Endothelial cell of umbilical vein (primary cell): ENCODE measurements around the gene PPIE. TPM values are rescaled to one million over a fixed set of nuclear protein-coding genes. Genes with fewer than 3 reads are reported as not detected.

ENCODE experiments used
- BruUV-seq: library from RNA; stranded (reverse); fragments of 400-500 nt; replicated peaks from 2 replicates; lab custom pipeline; 2021; lab: Mats Ljungman, UMichigan
- CTCF ChIA-PET: fragments of 300-600, 350-600 bp; sonication (Branson Sonifier 250); formaldehyde crosslinking; loops from one replicate; lab custom pipeline; 2021; ENCODE audit warnings: antibody characterized with exemption, inconsistent platforms; lab: Charles Lee
- POLR2A ChIA-PET: fragments of 300-600, 350-600 bp; sonication (Branson Sonifier 250); formaldehyde crosslinking; loops from one replicate; lab custom pipeline; 2021; ENCODE audit warnings: antibody characterized with exemption, inconsistent platforms; lab: Charles Lee
- DNase-seq: peaks from one replicate; pipeline ENCODE4 v3.0.0-alpha.2; 2011; ENCODE audit warnings: low read depth, low spot score
- FAIRE-seq: peaks from 2 replicates; lab custom pipeline; 2011; peaks lifted over from hg19 to GRCh38; lab: Jason Lieb, UNC
- H2AFZ ChIP-seq: 2 replicates; pipeline ENCODE4 v1.6.0; 2012; ENCODE audit warnings: low read depth, low read length, control low read depth, inconsistent platforms
- H3K27ac ChIP-seq: 2 replicates; pipeline ENCODE4 v1.5.1; 2011; ENCODE audit warnings: low read depth, mild to moderate bottlenecking, control low read depth, low read length, moderate library complexity; ENCODE audit not compliant: insufficient read depth
- H3K27me3 ChIP-seq, 2 experiments: 2 replicates each; pipeline versions ENCODE4 v1.6.0 to v1.6.1; 2011; ENCODE audit warnings: low read length in 2 of 2, mixed read lengths in 1 of 2; ENCODE audit not compliant: control insufficient read depth in 2 of 2, insufficient read depth in 2 of 2
- H3K36me3 ChIP-seq, 2 experiments: 2 replicates in 1 of 2; 3 replicates in 1 of 2; pipeline ENCODE4 v1.5.1; 2011; ENCODE audit warnings: low read length in 2 of 2, mild to moderate bottlenecking in 1 of 2, moderate library complexity in 1 of 2; ENCODE audit not compliant: control insufficient read depth in 2 of 2, insufficient read depth in 2 of 2; ENCODE audit errors: extremely low read depth in 1 of 2
- H3K4me1 ChIP-seq: 3 replicates; pipeline ENCODE4 v1.5.1; 2011; ENCODE audit warnings: mild to moderate bottlenecking, low read length; ENCODE audit not compliant: control insufficient read depth, insufficient read depth; ENCODE audit errors: extremely low read depth
- H3K4me2 ChIP-seq: 2 replicates; pipeline ENCODE4 v1.6.1; 2011; ENCODE audit warnings: low read length, control low read depth, mixed read lengths; ENCODE audit not compliant: insufficient read depth
- H3K4me3 ChIP-seq, 3 experiments: fragments of 200-600 bp in 1 of 3; sonication (generic), shearing (Covaris generic) in 1 of 3; replicated peaks in 1 of 3; 2 replicates each; pipeline ENCODE4 v1.5.1; 2011 to 2016; ENCODE audit warnings: control low read depth in 3 of 3, low read length in 3 of 3, mild to moderate bottlenecking in 2 of 3, inconsistent platforms in 1 of 3, low read depth in 1 of 3, moderate library complexity in 1 of 3; ENCODE audit not compliant: insufficient read depth in 1 of 3
- H3K79me2 ChIP-seq: 2 replicates; pipeline ENCODE4 v1.6.0; 2012; ENCODE audit warnings: low read length, inconsistent platforms; ENCODE audit not compliant: control insufficient read depth, insufficient read depth
- H3K9ac ChIP-seq: replicated peaks from 2 replicates; pipeline ENCODE3; 2011; ENCODE audit warnings: low read length, control low read depth; ENCODE audit not compliant: insufficient read depth; ENCODE audit errors: extremely low read depth
- H3K9me1 ChIP-seq: replicated peaks from 3 replicates; pipeline ENCODE4 v1.6.0; 2011; ENCODE audit warnings: mild to moderate bottlenecking, low read length; ENCODE audit not compliant: control insufficient read depth, insufficient read depth; ENCODE audit errors: extremely low read depth
- H3K9me3 ChIP-seq: replicated peaks from 2 replicates; pipeline ENCODE4 v1.5.1; 2012; ENCODE audit warnings: low read length, inconsistent platforms; ENCODE audit not compliant: control insufficient read depth, insufficient read depth
- H4K20me1 ChIP-seq: replicated peaks from 2 replicates; pipeline ENCODE3; 2011; ENCODE audit warnings: mild to moderate bottlenecking, low read length; ENCODE audit not compliant: control insufficient read depth, insufficient read depth; ENCODE audit errors: extremely low read depth
- EZH2 ChIP-seq: IDR thresholded peaks from 2 replicates; pipeline ENCODE4 v1.6.1; 2012; ENCODE audit warnings: borderline replicate concordance, low read depth, mild to moderate bottlenecking, moderate library complexity, low read length, inconsistent platforms; ENCODE audit not compliant: severe bottlenecking
- FOS ChIP-seq: IDR thresholded peaks from 2 replicates; pipeline ENCODE4 v1.6.1; 2011; ENCODE audit warnings: mild to moderate bottlenecking, low read length, moderate library complexity, borderline replicate concordance; ENCODE audit not compliant: insufficient read depth
- JUN ChIP-seq: IDR thresholded peaks from 2 replicates; pipeline ENCODE4 v1.6.1; 2011; ENCODE audit warnings: borderline replicate concordance, low read depth; ENCODE audit not compliant: insufficient read length, insufficient read depth
- POLR2A ChIP-seq: IDR thresholded peaks from 2 replicates; pipeline ENCODE4 v1.6.1; 2012; ENCODE audit warnings: low read depth, mild to moderate bottlenecking, control low read depth, low read length
- POLR2AphosphoS5 ChIP-seq: IDR thresholded peaks from 2 replicates; pipeline ENCODE4 v1.6.1; 2012; ENCODE audit warnings: low read depth, mild to moderate bottlenecking, control low read depth, low read length, moderate library complexity; ENCODE audit not compliant: insufficient read depth
- dilution Hi-C: fragments of 300-500 bp; cut with MboI; formaldehyde crosslinking; loops from one replicate; pipeline ENCODE4 v1.15.0; 2019; ENCODE audit warnings: low sequenced_read_pairs; ENCODE audit not compliant: extremely low pct_ligation_motif_present
- intact Hi-C: fragments of 100-400 bp; cut with micrococcal nuclease; formaldehyde crosslinking; loops from one replicate; pipeline ENCODE4 v1.10.0; 2022
- polyA plus RNA-seq, 4 experiments: library from polyadenylated mRNA; depleted of rRNA in 3 of 4; stranded (reverse) in 3 of 4; unstranded in 1 of 4; fragments of >200 nt; gene quantifications; 2 replicates each; pipeline versions ENCODE4 v1.2.1 to v1.2.3, GENCODE V29; 2011 to 2012; ENCODE audit warnings: missing spikeins in 1 of 4
- total RNA-seq: library from RNA; stranded (reverse); gene quantifications from 2 replicates; pipeline ENCODE4 v1.2.3, GENCODE V29; 2021
- TF ChIP-seq, protein P1 (sequence below), 2 donors: IDR thresholded peaks; 1 replicate in 1 of 2; 2 replicates in 1 of 2; pipeline ENCODE4 v1.5.1; 2011; ENCODE audit warnings: low read length in 2 of 2, mild to moderate bottlenecking in 2 of 2, moderate library complexity in 2 of 2, control low read depth in 1 of 2, inconsistent platforms in 1 of 2, low read depth in 1 of 2; ENCODE audit not compliant: insufficient read depth in 1 of 2; ENCODE audit errors: extremely low read depth in 1 of 2

PPIE gene
- total and polyA plus RNA-seq, 2 donors (not counting 3 experiments of a cell fraction or from before 2014, with no cell fraction given): 44.4 to 74.9 TPM

DNA sequence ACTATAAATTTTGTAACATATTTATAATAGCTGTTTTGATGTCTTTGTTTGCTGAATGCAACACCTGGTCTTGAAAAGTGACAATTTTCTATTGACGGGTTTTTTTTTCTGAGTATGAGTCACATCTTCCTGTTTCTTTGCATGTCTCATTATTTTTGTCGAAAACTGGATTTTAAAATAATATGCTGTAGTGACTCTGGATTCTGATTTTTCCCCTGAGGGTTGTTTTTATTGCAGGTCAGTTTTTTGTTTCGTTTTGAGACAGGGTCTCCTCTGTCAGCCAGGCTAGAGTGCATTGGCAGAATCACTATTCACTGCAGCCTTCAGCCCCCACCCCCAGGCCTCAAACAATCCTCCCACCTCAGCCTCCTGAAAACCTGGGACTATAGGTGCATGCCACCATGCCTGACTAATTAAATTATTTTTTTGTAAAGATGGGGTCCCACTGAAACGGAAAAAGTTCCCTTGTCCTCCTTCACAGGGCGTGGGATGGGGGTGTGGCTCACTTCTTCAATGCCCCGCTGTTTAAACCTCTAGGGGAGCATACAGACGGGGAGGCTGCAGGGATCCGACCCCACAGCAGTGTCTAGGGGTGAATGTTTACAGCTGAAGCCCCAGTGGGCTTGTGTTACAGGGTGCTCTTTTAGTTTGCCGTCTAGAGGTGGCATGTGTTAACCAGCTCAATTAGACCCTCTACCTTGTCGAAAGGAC lies 11.3 kb upstream of the PPIE start:
- H3K9me3 ChIP-seq: no peaks in the 10 kb centered on the region
- peak overlapping the region; percentile 14 for H3K4me2 ChIP-seq
- H3K4me3 ChIP-seq: no peak overlapping the region
- no peak overlapping the region for H3K9ac ChIP-seq
- POLR2A ChIA-PET: no interaction called here
- BruUV-seq: no TSS peak
- peaks cover 5% of the 10 kb centered on the region for H3K4me1 ChIP-seq
- no peaks in the 10 kb centered on the region for H3K79me2 ChIP-seq
- dilution Hi-C loops: no loop called here
- H3K9me1 ChIP-seq: no peaks in the 10 kb centered on the region
- H3K27me3 ChIP-seq: peaks cover 38 to 78% of the 10 kb centered on the region in 2 experiments
- DNase-seq: peak; percentile 11
- H4K20me1 ChIP-seq: no peaks in the 10 kb centered on the region
- TF ChIP-seq EZH2 (no peak), POLR2A (no peak), POLR2AphosphoS5 (no peak), FOS (peak; percentile 74), JUN (peak; percentile 59)
- TF ChIP-seq, protein P1, sequence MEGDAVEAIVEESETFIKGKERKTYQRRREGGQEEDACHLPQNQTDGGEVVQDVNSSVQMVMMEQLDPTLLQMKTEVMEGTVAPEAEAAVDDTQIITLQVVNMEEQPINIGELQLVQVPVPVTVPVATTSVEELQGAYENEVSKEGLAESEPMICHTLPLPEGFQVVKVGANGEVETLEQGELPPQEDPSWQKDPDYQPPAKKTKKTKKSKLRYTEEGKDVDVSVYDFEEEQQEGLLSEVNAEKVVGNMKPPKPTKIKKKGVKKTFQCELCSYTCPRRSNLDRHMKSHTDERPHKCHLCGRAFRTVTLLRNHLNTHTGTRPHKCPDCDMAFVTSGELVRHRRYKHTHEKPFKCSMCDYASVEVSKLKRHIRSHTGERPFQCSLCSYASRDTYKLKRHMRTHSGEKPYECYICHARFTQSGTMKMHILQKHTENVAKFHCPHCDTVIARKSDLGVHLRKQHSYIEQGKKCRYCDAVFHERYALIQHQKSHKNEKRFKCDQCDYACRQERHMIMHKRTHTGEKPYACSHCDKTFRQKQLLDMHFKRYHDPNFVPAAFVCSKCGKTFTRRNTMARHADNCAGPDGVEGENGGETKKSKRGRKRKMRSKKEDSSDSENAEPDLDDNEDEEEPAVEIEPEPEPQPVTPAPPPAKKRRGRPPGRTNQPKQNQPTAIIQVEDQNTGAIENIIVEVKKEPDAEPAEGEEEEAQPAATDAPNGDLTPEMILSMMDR (IDR thresholded peaks at IDR 0.05; ENCODE audit: extremely low read depth in 1 of 2, insufficient read depth in 1 of 2, low read depth in 1 of 2, low read length in 2 of 2): no peak
- CTCF ChIA-PET: interaction anchor here (0.7 to 1.8 kb wide), 3 partner anchors 8 to 121 kb away, joined by 3 to 5 read pairs (median 5); partner anchors contain the start of gene PPIE
- no peak overlapping the region for H2AFZ ChIP-seq
- intact Hi-C loops: no loop called here
- H3K36me3 ChIP-seq: no peaks in the 10 kb centered on the region
- peak; percentile 12 for FAIRE-seq
- no peak overlapping the region for H3K27ac ChIP-seq
